Amygdala (tissue), 56 donors: Measurements from ENCODE around the gene IDH3A.
"Not testable (repeated sequence)": the region's sequence is repeated elsewhere in the genome, so short reads cannot be mapped to it uniquely, and the experiment has no call there.

Experiments
- DNase-seq, 56 donors: peaks; one replicate each; lab custom pipeline; 2025; lab: John Stamatoyannopoulos, UW

IDH3A gene

DNA sequence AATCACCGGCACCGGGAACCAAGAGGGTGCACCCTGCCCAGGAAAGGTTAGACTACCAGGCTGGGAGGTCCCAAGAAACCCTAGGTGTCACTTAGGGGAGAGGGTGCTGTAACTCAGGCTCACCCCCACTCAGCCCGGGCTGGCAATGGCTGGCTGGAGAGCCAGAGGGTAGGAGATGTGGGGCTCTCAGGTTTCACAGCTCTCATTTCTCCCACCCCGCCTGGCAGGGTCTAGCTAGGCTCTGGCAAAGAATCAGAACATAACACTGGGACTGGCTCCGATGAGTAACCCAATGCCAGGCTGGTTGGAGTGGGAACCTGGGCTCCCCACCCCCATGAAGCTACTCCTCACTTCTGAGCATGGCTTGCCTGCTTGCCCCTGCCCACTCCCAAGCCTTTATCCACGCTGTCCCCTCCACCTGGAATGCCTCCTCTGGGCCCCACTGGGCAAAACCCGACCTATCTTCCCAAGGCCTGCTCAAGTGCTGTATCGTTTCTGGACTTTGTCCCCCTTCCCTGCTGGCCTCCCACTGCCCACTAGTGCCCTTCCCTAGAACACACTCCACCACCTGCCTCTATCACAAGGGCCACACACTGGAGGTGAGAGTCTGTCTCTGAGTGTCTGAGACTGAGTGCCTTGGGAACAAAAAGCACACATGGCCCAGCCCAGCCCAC, 19.9 kb upstream of the IDH3A start:
- peak in 2 of 56 donors; percentile 11 to 13 for DNase-seq

DNA sequence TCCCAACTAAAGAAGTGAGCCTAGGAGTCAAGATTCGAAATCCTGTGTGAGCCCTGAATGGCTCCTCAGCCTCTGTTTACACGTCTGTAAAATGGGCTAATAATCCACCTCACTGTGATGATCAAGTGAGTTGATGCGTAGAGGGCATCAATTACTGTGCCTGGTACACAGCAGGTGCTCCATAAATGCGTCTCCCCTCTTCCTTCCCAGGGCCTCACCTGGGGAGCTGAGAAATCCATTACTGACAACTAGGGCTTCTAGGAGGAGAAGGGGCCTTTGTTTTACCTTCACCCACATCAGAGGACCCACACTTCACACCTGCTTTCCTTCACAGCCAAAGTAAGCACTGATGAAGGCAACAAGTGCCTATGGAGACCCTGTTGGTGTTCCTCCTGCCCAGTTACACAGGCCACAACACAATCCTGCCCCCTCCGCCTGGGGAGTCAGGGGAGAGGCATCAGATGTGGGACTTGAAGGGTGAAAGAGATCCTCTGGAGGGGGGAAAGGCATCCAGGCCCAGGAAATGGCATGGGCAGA, 19.3 kb upstream of the IDH3A start:
- no peak for DNase-seq

- DNase-seq = peak in 3 of 56 donors; percentile 30 to 73 (median 50)
These were observed 18.5 kb upstream of the IDH3A start for GRCh38 chr15:78130466-78131294.

- peak in 37 of 56 donors; percentile 11 to 77 (median 36) for DNase-seq
These were observed 17.7 kb upstream of the IDH3A start, which contains the start of gene CIB2 for GRCh38 chr15:78131295-78132061. Gene CIB2 (minus strand): TSS chr15:78131445. CDS start chr15:78131215, 230 bp downstream.

- DNase-seq = no peak
These were observed 15.4 kb upstream of the IDH3A start for GRCh38 chr15:78133801-78134200.

GRCh38 chr15:78139578-78139977, 9.6 kb upstream of the IDH3A start:
- DNase-seq = no peak

GRCh38 chr15:78140292-78140691, 8.9 kb upstream of the IDH3A start:
- no peak for DNase-seq

DNA sequence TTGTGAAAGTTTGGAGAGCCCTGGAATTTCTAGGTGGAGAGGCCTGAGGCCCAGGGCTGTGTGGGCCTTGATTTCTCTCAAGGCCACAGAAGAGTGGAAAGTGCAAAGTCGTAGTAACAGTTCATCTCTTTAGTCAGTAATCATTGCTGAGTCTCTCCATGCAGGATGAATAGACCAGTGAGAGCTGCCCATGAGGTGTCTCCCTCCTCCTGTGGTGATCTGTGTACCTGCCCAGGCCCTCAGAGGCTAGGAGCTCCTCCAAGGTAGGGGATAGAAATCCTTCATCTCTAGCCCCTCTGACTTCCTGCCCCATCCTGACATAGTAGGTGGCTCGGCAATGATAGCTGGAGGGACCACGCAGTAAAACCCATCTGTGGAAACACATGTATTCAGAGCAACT, 6.8 kb upstream of the IDH3A start:
- no peak for DNase-seq

GRCh38 chr15:78146425-78147154, 2.6 kb upstream of the IDH3A start:
- no peak for DNase-seq

- DNase-seq = no peak
These were observed 1.6 kb upstream of the IDH3A start for GRCh38 chr15:78147566-78147965.

DNA sequence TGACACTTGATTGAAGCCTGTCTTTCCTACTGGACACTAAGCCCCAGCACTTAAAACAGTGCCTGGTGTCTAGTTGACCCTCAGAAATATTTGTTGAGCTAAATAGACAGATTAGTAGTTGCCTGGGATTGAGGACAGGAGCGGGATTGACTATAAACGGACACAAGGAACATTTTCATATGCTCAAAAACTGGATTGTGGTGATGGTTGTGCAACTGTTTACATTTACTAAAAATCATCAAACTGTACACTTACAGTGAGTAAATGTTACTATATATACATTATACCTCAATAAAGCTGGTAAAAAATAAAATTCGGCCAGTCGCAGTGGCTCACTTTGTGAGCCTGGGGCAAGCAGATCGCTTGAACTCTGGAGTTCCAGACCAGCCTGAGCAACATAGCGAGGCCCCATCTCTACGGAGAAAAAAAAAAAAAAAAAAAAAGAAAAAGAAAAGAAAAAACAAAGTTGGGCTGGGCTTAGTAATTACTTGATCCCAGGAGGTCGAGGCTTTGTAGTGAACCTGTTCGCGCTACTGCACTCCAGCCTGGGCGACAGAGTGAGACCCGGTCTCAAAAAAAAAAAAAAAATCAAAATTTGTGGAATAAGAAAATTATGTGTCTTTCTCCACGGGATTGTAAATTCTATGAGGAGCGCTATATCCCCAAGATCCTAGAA, 632 bp upstream of the IDH3A start:
- no peak for DNase-seq

DNA sequence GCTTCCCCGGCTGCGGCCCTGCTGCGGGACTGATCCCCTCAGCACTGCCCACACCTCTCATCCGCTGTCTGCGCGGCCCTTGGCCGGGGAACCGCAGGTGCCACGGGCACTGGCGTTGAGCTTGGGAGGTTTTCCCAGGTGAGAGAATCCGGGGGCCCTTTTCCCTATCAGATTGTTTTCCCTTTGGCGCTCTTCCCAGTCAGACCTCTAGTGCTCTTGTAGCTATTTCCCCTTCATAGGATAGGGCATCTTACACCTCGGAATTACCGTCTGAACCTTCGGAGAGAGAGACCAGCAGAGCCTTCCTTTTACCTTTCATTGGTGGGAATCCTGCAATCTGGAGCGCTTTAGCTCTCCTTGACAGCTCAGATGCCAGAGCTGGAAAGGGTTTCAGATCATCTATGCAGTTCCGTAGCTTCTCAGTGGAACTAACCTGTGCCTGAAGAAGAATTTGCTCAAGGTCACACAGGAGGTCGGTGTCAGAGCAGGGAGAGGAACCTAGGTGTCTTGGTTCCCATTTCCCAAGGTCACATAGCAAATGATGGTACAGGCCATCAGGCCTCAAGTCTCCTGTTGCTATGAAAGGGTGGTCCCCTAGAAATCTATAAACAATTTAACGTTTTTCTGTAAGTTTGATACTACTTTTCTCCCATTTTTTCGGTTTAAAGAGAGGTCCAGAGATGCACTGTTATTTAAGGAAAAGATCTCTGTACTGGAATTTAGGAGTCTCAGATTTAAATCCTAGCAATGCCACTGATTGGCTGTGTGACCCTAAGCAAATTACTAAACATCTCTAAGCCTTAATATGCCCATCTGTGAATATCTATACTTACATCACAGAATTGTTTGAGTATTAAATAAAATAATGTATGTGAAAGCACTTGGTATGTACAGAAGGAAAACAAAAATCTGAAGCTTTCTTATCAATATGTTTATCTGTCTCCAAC, 916 bp downstream of the IDH3A start:
- DNase-seq = peak in 1 of 56 donors; percentile 41

DNA sequence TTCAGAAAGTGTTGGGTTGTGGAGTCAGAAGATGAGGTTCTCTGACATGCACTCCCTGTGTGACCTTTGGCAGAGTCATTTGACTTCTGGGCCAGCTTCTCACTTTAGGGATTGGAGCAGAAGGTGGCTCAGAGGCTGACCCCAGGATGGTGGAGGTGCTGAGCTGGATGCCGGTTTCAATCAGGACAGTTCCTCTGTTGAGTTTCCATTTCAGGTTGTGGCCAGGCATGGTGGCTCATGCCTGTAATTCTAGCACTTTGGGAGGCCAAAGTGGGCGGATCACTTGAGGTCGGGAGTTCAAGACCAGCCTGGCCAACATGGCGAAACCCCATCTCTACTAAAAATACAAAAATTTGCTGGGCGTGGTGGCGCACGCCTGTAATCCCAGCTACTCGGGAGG, 1.9 kb downstream of the IDH3A start:
- not testable (repeated sequence) for DNase-seq

DNA sequence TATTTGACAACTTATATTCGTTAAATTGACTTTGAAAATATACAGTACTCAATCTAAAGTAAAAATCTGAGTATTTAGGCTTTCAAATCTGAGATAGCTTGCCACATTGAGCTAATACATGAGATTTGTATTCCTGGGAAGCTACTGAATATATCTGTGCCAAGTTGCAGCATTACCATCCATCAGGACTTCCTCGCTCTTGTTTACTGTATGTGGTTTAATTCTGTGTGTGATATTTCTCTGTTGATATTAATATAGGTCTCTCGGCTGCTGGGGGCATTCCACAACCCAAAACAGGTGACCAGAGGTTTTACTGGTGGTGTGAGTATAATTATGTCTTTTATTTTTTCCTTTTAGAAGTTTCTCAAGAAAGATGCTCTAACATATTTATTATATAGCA, 5.8 kb downstream of the IDH3A start:
- DNase-seq = no peak

GRCh38 chr15:78155355-78155939, 6.3 kb downstream of the IDH3A start:
- DNase-seq = no peak

DNA sequence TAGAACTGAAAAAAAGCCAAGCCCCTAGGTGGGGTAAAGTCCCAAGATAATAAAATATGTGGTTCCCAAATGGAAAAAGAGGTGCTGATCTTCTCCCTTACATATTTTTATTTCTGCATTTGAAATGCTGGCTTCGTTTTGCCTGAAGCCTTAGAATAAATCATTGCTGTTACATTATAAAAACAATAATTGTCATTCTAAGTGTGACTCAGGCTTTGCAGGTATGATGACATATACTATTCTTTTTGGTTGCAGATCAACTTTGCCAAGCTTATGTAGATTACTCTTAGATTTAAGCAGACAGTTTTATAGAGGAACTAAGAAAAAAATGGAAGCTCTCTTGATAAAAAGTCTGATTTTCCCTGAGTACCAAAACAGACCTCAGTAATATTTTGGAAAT, 7.5 kb downstream of the IDH3A start:
- no peak for DNase-seq

DNA sequence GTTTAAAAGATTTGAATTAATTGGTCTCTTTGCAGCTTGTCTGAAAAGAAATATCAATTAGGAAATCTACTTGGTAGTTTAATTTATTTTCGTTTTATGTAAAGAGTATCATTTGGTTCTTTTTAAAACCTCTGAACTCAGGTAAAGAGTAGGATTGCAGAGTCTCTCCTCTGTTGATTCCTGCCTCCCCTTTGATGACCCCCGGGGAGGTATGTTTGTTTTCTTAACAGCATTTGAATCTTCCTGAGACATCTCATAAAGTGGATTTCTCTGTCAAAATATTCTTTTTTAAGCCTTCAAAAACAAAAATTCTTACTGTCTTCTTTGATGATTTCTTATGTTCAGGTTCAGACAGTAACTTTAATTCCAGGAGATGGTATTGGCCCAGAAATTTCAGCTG, 8.0 kb downstream of the IDH3A start:
- DNase-seq = no peak

DNA sequence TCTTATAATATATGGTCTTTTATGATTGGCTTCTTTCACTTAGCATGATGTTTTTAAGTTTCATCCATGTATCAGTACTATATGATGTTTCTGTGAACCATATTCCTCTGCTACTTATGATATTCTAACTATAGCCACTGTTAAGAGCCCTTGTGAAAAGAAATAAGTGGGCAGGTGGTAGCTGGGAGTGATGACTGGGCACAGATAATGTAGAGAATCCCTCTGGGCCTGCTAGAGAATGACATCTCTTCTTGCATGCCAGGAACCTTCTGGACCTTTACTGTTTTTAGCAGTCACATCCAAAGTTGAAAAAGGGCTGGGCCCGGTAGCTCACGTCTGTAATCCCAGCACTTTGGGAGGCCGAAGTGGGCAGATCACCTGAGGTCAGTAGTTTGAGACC, 10.2 kb downstream of the IDH3A start:
- no peak for DNase-seq
